Measurements from ENCODE around the gene MPHOSPH8.
"Not testable (repeated sequence)": the region's sequence is repeated elsewhere in the genome, so short reads cannot be mapped to it uniquely, and the experiment has no call there.

Gene MPHOSPH8

DNA sequence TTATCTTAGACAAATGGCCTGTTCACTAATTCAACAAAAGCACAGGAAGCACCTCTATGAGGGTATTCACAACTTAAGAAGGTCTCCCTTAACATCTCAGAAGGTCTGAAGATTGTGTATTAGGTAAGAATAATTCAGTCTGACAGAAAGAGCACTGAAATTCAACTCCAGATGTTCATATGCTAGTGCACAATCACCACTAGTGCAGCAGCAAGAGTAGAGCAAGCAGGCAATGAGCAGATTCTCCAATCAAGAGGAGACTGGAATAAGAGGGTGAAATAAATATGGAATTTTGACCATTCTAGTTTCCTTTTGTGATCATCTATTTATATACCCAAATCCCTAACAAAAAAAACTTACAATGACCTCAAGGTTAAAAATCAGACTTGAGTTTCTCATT, 52.0 kb downstream of the MPHOSPH8 start:
- no peak for DNase-seq

DNA sequence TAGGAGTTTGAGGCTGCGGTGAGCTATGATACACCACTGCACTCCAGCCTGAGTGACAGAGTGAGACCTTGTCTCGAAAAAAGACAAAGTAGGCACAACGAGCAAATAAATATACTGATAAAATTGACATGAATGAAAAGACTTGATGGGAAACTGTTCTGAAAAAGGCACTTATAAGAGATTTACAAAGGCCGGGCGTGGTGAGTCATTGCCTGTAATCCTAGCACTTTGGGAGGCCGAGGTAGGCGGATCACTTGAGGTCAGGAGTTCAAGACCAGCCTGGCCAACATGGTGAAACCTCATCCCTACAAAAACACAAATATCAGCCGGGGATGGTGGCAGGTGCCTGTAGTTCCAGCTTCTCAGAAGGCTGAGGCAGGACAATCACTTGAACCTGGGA, 58.0 kb downstream of the MPHOSPH8 start:
- not testable (repeated sequence) for DNase-seq

DNA sequence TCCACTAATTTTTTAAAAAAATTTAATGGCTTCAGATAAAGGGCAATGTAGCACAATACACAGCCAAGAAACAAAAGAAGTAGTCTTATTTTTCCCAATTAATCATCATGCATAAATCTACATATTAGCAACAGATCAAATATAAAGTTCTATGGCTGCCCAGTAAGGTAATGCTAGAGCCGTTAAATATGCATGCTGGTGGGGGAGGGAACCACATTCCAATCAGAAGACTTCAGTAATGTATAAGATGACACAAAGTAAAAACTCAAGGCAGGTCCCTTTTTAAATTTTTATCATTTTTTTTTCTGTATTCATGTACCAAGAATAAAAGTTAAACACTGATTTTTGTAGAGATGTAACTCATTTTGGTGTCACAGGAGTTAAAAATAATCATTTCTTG, 62.0 kb downstream of the MPHOSPH8 start:
- no peak for DNase-seq

DNA sequence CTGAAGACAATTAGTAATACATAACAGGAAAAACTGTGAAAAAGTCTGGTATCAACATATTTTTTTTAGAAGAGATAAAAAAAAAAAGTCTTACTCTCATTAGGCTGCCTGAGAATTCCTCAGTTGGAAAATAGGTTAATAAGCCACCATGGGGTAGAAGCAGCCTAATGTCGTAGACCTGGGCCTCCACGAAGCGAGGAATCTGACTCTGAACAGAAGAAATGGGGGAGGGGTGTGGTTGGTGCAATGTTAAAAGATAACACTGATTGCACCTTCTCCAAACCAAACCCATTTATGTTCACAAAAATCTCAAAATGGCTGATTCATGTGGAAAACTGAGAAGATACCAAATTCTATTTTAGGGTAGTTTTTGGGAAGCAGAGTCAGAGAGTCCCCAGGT, 62.4 kb downstream of the MPHOSPH8 start:
- no peak for DNase-seq

DNA sequence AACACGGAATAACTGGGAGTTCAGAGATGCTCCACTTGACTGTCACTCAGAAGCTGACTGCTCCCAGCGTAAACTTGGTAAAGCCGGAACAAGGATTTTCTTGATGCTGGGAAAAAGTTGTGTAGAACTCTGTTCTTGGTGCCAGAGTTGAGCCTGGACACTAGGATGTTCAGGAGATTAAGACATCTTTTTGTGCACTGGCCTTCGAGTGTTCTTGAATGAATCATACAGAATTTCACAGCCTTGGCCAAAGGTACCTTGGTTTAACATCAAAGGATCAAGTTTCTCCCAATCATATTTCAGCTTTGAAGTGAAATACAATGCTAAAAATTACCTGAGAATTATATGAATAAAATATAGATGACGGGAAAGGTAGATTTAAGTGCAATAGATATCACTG, 67.5 kb downstream of the MPHOSPH8 start:
- DNase-seq, result not testable (repeated sequence)

DNA sequence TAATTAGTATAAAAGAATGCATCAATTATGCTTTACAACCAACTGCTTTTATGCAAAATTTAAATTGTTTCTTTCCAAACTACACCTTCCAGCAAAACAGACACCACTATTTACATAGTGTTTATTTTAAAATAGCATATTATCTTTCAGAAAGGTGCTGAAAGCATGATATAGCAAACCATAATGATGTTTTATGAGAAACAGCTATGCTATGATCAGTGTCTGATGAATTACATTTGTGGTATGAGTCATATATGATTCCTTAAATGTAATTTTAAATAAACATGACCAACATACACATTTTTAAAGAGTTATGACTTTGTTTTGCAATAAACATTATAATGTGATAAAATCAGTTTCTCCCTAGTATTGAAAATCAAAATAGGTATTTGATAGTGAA, 68.2 kb downstream of the MPHOSPH8 start:
- not testable (repeated sequence) for DNase-seq

DNA sequence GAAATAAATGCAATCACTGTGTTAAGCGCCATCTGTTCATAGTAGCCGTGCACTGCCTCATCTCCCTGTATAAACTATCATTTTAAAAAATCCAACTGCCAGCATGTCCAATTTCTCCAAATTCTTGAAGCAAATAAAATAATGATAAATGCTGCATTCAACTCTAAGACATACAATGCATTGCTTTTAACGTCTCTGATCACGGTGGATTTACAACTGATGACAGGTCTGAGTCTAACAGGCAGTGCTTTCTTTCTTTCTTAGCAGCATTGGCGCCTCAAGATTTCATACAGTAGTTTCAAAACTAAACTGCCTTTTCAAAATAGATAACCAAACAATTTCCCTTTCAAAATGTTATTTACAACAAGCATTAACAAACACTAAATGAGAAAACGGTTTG, 70.8 kb downstream of the MPHOSPH8 start:
- not testable (repeated sequence) for DNase-seq

DNA sequence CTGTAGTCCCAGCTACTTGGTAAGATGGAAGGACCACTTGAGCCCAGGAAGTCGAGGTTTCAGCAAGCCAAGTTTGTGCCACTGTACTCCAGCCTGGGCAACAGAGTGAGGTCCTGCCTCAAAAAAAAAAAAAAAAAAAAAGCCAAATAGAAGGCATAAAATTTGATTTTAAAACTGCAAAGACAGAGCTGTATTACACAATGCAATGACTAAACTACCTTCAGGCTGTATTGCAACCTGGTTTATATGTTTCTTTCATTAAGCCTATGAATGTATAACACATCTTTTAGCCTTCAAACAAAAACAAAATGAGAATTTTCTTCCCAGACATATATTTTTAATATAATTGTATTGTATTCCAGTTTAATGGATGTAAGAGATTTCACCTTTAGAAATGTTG, 75.6 kb downstream of the MPHOSPH8 start:
- DNase-seq, result not testable (repeated sequence)

DNA sequence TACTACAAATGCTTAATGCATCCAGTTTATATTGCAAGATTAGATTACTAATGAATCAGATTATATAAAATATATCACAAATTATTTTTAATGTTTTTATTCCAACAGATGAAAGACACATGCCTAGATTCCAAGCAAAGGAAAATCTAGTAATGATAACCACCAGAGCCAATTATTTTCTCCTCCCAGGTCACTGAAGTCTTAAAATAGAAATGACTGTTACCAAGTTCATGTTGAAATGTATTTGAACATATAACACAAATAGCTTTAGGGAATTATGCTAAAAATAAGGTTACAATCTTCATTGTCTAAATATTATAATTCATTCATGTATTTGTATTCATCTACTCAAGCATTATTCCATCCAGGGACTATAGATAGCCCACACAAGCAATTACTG, 76.3 kb downstream of the MPHOSPH8 start:
- DNase-seq, result not testable (repeated sequence)

DNA sequence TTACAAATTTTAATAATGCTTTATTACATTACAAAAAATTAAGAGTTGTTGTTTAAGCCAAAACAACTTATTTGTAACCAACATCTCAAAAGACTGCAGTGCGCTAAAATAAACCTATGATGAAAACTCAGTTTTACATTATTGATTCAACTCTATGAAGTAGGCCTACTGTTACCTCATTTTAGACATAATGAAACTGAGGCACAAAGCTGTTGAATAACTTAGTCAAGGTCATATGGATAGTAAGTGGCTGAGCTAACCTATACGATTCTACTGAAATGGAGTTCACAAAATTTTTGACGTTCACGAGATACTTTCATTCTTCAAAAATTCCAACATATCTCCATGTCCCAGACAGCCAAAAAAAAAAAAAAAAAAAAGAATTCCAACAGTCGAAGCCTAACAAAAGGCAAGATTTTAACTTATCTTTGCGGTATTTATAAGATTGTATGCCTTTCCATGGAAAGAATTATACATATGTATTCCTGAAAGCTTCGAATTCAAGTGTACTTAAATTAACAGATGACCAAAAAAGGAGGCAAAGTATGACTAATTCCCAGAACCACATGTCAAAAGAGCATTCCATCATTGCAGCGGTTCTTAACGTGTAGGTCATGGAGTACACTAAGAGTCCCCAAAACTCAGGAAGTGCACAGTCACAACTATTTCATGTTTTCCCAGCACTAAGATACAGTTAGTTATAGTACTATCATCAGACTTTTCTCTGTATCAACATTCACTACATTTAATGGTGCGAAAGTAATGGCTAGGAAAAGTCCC, 79.9 kb downstream of the MPHOSPH8 start:
- DNase-seq, result no peak

DNA sequence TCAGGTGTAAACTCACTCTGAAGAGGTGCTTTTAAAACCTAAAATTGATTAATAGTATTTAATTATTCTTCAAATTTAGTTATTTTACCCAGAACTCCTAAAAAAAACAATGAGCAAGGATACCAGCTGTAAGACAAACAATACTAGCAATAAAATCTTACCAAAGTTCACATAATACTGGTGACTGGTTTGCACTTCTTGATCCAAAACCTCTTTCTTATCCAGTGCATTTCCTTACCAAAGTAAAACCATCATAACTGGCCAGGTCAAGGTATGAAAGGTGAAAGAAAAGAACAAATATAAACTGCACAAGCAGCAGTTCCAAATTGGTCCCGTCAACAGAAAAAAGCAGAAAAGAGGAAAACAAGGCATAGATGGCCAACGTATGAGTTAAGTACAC, 86.6 kb downstream of the MPHOSPH8 start:
- DNase-seq, result no peak
